Endometrial microvascular endothelial cells (primary cell): ENCODE data around the gene OR51I1. TPM values are rescaled to one million over a fixed set of nuclear protein-coding genes. Genes with fewer than 3 reads are reported as not detected.

Experiments used
- total RNA-seq: library from RNA; depleted of rRNA; stranded (reverse); fragments of >200 nt; gene quantifications from one replicate; pipeline ENCODE4 v1.2.3, GENCODE V29; 2015; ENCODE audit errors: inconsistent ontology term

Gene OR51I1
- total RNA-seq, 1 donor from 2014 or later = not detected

Other genes with a start within 250 kb of the OR51I1 start
- gene OR51V1, start 240.8 kb downstream of the OR51I1 start, total RNA-seq = not detected
- gene HBB, start 214.4 kb downstream of the OR51I1 start, total RNA-seq = not detected
- not detected for gene HBD, start 207.0 kb downstream of the OR51I1 start, total RNA-seq
- not detected for gene HBG1, start 191.7 kb downstream of the OR51I1 start, total RNA-seq
- not detected for gene HBG2, start 186.7 kb downstream of the OR51I1 start, total RNA-seq
- not detected for gene HBE1, start 171.6 kb downstream of the OR51I1 start, total RNA-seq
- gene OR51B4, start 139.6 kb downstream of the OR51I1 start, total RNA-seq = not detected
- not detected for gene OR51B2, start 117.2 kb downstream of the OR51I1 start, total RNA-seq
- gene OR51B5, start 98.0 kb downstream of the OR51I1 start, total RNA-seq = not detected
- gene OR51B6, start 90.0 kb downstream of the OR51I1 start, total RNA-seq = not detected
- gene OR51M1, start 57.7 kb downstream of the OR51I1 start, total RNA-seq = not detected
- not detected for gene OR51Q1, start 19.4 kb downstream of the OR51I1 start, total RNA-seq
- gene OR51I2, start 7.8 kb upstream of the OR51I1 start, total RNA-seq = not detected
- not detected for gene OR52D1, start 47.2 kb upstream of the OR51I1 start, total RNA-seq
- gene UBQLN3, start 68.4 kb upstream of the OR51I1 start, total RNA-seq = not detected
- gene UBQLNL, start 75.2 kb upstream of the OR51I1 start, total RNA-seq = not detected
- not detected for gene OR52H1, start 107.0 kb upstream of the OR51I1 start, total RNA-seq
- not detected for gene OR52B6, start 139.4 kb upstream of the OR51I1 start, total RNA-seq
- 9.7 TPM for gene TRIM6, start 155.1 kb upstream of the OR51I1 start, total RNA-seq
- gene TRIM34, start 183.5 kb upstream of the OR51I1 start, total RNA-seq = 11.8 TPM
- 55.4 TPM for gene TRIM5, start 243.6 kb upstream of the OR51I1 start, total RNA-seq
- 112 TPM for gene TRIM22, start 248.3 kb upstream of the OR51I1 start, total RNA-seq